Measurements from ENCODE around the gene IDH3A.
A peak's percentile ranks its signal among the peaks of the same experiment; 100 is the strongest.
"Not testable (repeated sequence)": the region's sequence is repeated elsewhere in the genome, so short reads cannot be mapped to it uniquely, and the experiment has no call there.

Gene IDH3A

GRCh38 chr15:78129751-78130287 lies 19.3 kb upstream of the IDH3A start:
- DNase-seq (ENCODE audit: low read depth): no peak

DNA sequence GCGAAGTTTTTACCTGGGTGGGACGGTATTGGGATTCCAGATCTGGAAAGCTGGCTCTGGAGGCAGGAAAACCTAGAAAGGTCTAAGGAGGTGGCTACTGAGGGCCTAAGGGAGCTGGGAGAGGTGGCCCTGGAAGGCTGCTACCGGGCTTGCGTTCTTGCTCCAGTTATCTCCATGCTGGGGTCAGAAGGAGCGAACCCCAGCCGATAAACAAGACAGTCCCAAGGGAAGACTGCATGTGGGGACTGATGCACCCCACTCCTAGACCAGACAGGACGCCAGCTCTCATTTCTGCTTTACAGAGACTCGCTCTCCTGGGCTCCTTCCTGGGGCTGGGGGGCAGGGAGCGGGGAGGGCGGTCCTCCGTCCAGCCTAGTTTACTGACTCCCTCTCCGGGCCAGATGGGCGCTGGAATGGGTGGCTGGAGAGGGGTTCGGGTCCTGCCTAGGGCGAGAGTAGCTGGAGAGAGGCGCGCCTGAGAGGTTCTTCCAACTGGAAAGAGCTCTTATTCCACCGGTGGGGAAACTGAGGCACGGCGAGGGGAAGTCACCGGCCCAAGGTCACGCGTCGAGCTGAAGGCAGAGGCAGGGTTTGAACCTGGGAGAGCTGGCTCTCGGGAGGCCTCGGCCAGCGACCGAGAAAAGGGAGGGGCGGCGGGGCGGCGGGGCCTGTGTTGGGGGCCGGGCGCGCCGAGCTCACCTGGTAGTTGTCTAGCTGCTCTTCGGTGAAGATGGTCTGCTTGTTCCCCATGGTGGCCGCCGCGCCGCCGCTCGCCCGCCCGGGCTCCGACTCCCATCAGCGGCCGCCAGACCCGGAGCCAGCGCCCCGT lies 18.5 kb upstream of the IDH3A start:
- no peak for DNase-seq (ENCODE audit: low read depth)

DNA sequence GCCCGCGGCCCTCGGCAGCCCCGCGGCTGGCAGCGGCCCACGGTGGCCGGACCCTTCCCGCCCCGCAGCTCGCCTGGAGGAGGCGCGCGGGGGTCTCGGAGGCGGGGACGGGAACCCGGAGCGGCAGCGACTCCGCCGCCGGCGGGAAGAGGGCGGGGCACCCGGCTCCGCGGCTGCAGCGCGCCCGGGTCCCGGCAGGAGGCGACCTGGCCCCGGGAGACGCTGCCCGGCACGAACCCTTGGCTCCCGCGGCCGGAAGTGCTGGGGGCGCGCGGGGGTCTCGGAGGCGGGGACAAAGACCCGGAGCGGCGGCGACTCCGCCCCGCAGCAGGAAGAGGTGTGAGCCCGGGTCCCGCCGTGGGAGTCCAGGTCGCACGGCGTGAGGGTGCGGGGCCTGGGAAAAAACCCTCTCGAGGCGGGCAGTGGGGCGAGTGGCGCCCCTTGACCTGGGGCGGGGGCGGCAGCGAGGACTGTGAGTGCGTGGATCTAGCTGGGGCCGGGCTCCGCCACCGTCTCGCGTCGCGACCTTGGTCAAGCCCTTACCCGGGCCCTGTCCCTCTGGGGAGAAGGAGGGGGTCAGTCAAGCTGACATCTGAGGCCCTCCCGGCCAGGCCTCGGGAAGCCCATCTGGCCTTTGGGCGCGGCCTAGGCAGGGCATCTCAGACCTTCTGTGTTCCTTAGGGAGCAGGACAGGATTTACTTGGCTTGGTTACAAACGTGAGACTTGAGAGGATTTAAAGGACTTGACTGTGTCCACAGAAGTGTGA lies 17.7 kb upstream of the IDH3A start, which contains the start of gene CIB2:
Gene CIB2, minus strand, starts transcription at position 151 of the 767 bp plus-strand sequence. CDS start 230 bp downstream, outside the sequence.
- DNase-seq (ENCODE audit: low read depth): peak; percentile 77

DNA sequence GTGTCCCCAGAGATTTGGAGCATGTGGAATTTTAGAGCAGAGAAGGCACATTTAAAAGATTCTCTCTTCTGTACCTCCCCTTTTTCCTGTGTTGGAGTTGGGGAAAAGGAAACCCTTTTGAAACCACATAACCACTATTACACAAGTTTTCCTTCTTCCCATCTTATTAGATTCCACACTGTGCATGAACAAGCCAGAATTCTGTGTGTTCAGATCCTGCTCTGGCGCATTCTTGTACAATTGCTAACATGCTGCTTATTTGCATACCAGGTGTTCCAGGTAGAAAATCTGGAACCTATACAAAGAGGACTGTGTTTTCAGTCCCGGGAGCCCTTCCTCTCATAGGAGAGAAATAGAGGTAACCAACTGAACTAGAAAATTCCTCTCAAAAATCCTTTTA lies 15.4 kb upstream of the IDH3A start:
- no peak for DNase-seq (ENCODE audit: low read depth)

- DNase-seq (ENCODE audit: low read depth): no peak
Measured at GRCh38 chr15:78139578-78139977, 9.6 kb upstream of the IDH3A start.

DNA sequence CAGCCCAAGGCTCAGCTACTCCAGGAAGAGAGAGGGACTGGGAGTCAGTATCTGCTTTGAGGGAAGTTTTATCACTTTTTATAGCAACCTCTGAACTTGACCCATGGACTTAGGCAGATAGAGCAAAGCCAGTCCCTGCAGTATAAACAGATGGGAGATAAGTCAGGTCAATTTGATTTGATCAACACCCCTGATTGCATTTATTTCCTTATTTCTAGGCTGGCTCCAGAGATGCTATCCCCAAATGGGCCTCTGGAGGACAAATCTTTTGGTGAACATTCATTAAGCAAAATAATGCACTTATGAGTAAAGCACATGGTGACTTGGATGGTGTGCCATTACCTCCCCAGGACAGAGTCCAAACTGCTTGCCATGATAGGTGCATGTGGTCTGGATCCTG lies 8.9 kb upstream of the IDH3A start:
- DNase-seq (ENCODE audit: low read depth): no peak

- DNase-seq (ENCODE audit: low read depth): no peak
Measured at GRCh38 chr15:78142332-78142731, 6.8 kb upstream of the IDH3A start.

- no peak for DNase-seq (ENCODE audit: low read depth)
Measured at GRCh38 chr15:78146425-78147154, 2.6 kb upstream of the IDH3A start.

DNA sequence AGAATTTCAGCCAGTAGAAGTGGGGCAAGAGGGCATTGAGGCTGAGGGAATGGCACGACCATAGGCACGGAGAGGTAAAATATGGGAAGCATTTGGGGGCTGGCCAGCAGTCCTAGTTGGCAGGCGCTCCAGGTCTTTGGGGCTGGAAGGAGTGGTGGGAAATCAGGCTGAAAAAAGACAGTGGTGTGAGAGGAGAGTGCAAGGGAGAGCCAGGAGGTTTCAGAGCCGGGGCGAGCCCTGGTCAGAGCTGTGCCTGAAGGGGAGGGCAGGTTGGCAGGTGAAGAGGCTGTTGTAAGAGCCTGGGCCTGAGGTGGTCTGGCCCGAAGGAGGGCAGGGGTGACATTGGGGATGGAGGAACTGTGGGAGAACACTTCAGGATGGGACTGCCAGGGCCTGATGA lies 1.6 kb upstream of the IDH3A start:
- DNase-seq (ENCODE audit: low read depth): no peak

DNA sequence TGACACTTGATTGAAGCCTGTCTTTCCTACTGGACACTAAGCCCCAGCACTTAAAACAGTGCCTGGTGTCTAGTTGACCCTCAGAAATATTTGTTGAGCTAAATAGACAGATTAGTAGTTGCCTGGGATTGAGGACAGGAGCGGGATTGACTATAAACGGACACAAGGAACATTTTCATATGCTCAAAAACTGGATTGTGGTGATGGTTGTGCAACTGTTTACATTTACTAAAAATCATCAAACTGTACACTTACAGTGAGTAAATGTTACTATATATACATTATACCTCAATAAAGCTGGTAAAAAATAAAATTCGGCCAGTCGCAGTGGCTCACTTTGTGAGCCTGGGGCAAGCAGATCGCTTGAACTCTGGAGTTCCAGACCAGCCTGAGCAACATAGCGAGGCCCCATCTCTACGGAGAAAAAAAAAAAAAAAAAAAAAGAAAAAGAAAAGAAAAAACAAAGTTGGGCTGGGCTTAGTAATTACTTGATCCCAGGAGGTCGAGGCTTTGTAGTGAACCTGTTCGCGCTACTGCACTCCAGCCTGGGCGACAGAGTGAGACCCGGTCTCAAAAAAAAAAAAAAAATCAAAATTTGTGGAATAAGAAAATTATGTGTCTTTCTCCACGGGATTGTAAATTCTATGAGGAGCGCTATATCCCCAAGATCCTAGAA lies 632 bp upstream of the IDH3A start:
- DNase-seq (ENCODE audit: low read depth): no peak

- DNase-seq (ENCODE audit: low read depth): no peak
Measured at GRCh38 chr15:78149805-78150751, 916 bp downstream of the IDH3A start.

DNA sequence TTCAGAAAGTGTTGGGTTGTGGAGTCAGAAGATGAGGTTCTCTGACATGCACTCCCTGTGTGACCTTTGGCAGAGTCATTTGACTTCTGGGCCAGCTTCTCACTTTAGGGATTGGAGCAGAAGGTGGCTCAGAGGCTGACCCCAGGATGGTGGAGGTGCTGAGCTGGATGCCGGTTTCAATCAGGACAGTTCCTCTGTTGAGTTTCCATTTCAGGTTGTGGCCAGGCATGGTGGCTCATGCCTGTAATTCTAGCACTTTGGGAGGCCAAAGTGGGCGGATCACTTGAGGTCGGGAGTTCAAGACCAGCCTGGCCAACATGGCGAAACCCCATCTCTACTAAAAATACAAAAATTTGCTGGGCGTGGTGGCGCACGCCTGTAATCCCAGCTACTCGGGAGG lies 1.9 kb downstream of the IDH3A start:
- DNase-seq (ENCODE audit: low read depth): not testable (repeated sequence)

GRCh38 chr15:78154955-78155354 lies 5.8 kb downstream of the IDH3A start:
- no peak for DNase-seq (ENCODE audit: low read depth)

DNA sequence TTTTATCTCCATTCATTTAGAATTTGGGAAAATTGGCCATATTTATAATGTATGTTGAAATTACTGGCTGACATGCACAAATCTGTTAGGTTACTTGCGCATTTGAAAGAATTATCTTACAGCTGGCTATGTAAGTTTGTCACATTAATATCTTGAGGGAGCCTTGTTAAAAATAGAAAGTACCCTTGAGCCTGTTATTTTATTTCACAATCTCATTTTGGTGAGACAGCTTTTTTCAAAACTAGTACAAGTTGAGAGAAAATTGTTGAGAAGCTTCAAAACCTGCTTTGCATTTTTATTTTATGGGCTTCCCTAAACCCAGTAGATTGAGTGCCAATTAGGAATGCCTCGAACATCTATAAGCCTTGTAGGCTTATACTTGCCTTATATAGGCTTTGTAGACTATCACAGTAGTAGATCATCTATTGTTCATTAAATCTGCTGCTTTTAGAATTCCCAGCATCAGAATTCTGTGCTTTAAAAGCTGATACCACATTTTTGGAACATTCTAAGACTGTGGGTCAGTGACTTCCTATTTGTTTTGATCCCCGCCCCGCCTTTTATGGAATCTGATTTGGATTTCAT lies 6.3 kb downstream of the IDH3A start:
- no peak for DNase-seq (ENCODE audit: low read depth)

DNA sequence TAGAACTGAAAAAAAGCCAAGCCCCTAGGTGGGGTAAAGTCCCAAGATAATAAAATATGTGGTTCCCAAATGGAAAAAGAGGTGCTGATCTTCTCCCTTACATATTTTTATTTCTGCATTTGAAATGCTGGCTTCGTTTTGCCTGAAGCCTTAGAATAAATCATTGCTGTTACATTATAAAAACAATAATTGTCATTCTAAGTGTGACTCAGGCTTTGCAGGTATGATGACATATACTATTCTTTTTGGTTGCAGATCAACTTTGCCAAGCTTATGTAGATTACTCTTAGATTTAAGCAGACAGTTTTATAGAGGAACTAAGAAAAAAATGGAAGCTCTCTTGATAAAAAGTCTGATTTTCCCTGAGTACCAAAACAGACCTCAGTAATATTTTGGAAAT lies 7.5 kb downstream of the IDH3A start:
- DNase-seq (ENCODE audit: low read depth): no peak

GRCh38 chr15:78157203-78157602 lies 8.0 kb downstream of the IDH3A start:
- DNase-seq (ENCODE audit: low read depth): no peak

- no peak for DNase-seq (ENCODE audit: low read depth)
Measured at GRCh38 chr15:78159395-78159794, 10.2 kb downstream of the IDH3A start.

- DNase-seq (ENCODE audit: low read depth): no peak
Measured at GRCh38 chr15:78162038-78162437, 12.9 kb downstream of the IDH3A start.

- DNase-seq (ENCODE audit: low read depth): no peak
Measured at GRCh38 chr15:78164010-78164409, 14.8 kb downstream of the IDH3A start.

- DNase-seq (ENCODE audit: low read depth): no peak
Measured at GRCh38 chr15:78167227-78167888, 18.2 kb downstream of the IDH3A start.

All from CMK (cell line).